ENCODE results near the gene STOML3.

STOML3 gene

DNA sequence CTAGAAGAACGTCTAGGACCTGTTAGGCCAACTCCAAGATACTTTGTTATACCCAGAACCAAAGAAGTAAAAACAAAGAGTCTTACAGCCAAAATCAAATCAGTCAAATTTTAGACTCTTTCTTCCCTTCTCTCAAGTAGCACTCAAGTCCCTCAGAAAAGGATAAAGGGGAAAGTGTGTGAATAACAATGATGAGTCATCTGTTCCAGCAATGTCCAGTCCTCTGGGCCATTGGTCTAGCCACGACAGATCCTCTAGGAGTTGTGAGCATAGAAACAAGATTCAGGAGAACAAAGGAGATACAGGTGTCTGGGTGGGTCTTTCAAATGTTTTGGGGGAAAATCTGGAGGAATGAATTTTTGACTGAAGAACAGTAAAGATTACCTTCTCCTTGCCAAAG lies 36.3 kb downstream of the STOML3 start:
- no peaks in the 10 kb centered on the region for H3K27me3 ChIP-seq (ENCODE audit: insufficient read depth, low read length)
- H3K9ac ChIP-seq (ENCODE audit: low read length), result no peak overlapping the region
- no peak overlapping the region for H3K27ac ChIP-seq (ENCODE audit: low read depth, low read length, poor library complexity, severe bottlenecking)
- H3K36me3 ChIP-seq (ENCODE audit: insufficient read depth, low read length), result no peaks in the 10 kb centered on the region
- H3K79me2 ChIP-seq (ENCODE audit: insufficient read depth, low read length), result no peaks in the 10 kb centered on the region
- no peaks in the 10 kb centered on the region for H4K20me1 ChIP-seq (ENCODE audit: insufficient read depth, low read length)
- H2AFZ ChIP-seq (ENCODE audit: low read length), result no peak overlapping the region
- no peaks in the 10 kb centered on the region for H3K9me3 ChIP-seq (ENCODE audit: low read length)
- TF ChIP-seq, protein P1, sequence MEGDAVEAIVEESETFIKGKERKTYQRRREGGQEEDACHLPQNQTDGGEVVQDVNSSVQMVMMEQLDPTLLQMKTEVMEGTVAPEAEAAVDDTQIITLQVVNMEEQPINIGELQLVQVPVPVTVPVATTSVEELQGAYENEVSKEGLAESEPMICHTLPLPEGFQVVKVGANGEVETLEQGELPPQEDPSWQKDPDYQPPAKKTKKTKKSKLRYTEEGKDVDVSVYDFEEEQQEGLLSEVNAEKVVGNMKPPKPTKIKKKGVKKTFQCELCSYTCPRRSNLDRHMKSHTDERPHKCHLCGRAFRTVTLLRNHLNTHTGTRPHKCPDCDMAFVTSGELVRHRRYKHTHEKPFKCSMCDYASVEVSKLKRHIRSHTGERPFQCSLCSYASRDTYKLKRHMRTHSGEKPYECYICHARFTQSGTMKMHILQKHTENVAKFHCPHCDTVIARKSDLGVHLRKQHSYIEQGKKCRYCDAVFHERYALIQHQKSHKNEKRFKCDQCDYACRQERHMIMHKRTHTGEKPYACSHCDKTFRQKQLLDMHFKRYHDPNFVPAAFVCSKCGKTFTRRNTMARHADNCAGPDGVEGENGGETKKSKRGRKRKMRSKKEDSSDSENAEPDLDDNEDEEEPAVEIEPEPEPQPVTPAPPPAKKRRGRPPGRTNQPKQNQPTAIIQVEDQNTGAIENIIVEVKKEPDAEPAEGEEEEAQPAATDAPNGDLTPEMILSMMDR (IDR thresholded peaks at IDR 0.05; ENCODE audit: low read length), result no peak
- no peak for TF ChIP-seq EZH2 (IDR thresholded peaks at IDR 0.05; ENCODE audit: borderline replicate concordance, low read length)
- H3K4me3 ChIP-seq (ENCODE audit: low read depth, low read length, poor library complexity, severe bottlenecking), result no peak overlapping the region
- no peaks in the 10 kb centered on the region for H3K9me2 ChIP-seq (ENCODE audit: low read depth, low read length)
- H3K4me1 ChIP-seq (ENCODE audit: insufficient read depth, low read length, severe bottlenecking), result no peaks in the 10 kb centered on the region
- no peaks in the 10 kb centered on the region for H3F3A ChIP-seq (ENCODE audit: insufficient read depth, low read length)
- H3K4me2 ChIP-seq (ENCODE audit: low read length), result no peak overlapping the region

DNA sequence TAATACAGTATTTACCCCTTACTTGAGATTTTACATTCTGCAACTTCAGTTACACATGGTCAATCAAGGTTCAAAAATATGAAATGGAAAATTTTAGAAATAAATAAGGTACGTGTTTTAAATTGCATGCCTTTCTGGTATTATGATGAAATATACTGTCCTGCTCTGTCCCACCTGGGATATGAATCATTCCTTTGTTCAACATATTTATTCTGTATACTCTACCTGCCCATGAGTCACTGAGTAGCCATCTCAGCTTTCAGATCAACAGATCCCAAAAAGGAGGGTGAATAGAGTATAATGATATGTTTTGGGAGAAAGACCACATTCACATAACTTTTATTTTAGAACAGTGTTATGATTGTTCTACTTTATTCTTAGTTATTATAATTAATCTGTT lies 37.8 kb downstream of the STOML3 start:
- Histone ChIP-seq H3K27me3 (ENCODE audit: insufficient read depth, low read length) (no peaks in the 10 kb centered on the region), H3K4me1 (ENCODE audit: insufficient read depth, low read length, severe bottlenecking) (no peaks in the 10 kb centered on the region), H3K9me3 (ENCODE audit: low read length) (no peaks in the 10 kb centered on the region), H3K4me3 (ENCODE audit: low read depth, low read length, poor library complexity, severe bottlenecking) (no peak overlapping the region), H3K27ac (ENCODE audit: low read depth, low read length, poor library complexity, severe bottlenecking) (no peak overlapping the region), H3K9ac (ENCODE audit: low read length) (no peak overlapping the region), H3K36me3 (ENCODE audit: insufficient read depth, low read length) (no peaks in the 10 kb centered on the region), H3K79me2 (ENCODE audit: insufficient read depth, low read length) (no peaks in the 10 kb centered on the region), H2AFZ (ENCODE audit: low read length) (no peak overlapping the region), H4K20me1 (ENCODE audit: insufficient read depth, low read length) (no peaks in the 10 kb centered on the region), H3K4me2 (ENCODE audit: low read length) (no peak overlapping the region), H3K9me2 (ENCODE audit: low read depth, low read length) (no peaks in the 10 kb centered on the region), H3F3A (ENCODE audit: insufficient read depth, low read length) (no peaks in the 10 kb centered on the region)
- TF ChIP-seq EZH2 (IDR thresholded peaks at IDR 0.05; ENCODE audit: borderline replicate concordance, low read length), result no peak
- TF ChIP-seq, protein P1 (IDR thresholded peaks at IDR 0.05; ENCODE audit: low read length), result no peak

- Histone ChIP-seq H3K79me2 (ENCODE audit: insufficient read depth, low read length) (no peaks in the 10 kb centered on the region), H3K9me2 (ENCODE audit: low read depth, low read length) (no peaks in the 10 kb centered on the region), H3K9me3 (ENCODE audit: low read length) (no peaks in the 10 kb centered on the region), H3K4me2 (ENCODE audit: low read length) (no peak overlapping the region), H3F3A (ENCODE audit: insufficient read depth, low read length) (no peaks in the 10 kb centered on the region), H3K4me1 (ENCODE audit: insufficient read depth, low read length, severe bottlenecking) (no peaks in the 10 kb centered on the region), H3K36me3 (ENCODE audit: insufficient read depth, low read length) (no peaks in the 10 kb centered on the region), H3K9ac (ENCODE audit: low read length) (no peak overlapping the region), H2AFZ (ENCODE audit: low read length) (no peak overlapping the region), H3K27ac (ENCODE audit: low read depth, low read length, poor library complexity, severe bottlenecking) (no peak overlapping the region), H3K27me3 (ENCODE audit: insufficient read depth, low read length) (no peaks in the 10 kb centered on the region), H3K4me3 (ENCODE audit: low read depth, low read length, poor library complexity, severe bottlenecking) (no peak overlapping the region), H4K20me1 (ENCODE audit: insufficient read depth, low read length) (no peaks in the 10 kb centered on the region)
- TF ChIP-seq, protein P1 (IDR thresholded peaks at IDR 0.05; ENCODE audit: low read length), result no peak
- no peak for TF ChIP-seq EZH2 (IDR thresholded peaks at IDR 0.05; ENCODE audit: borderline replicate concordance, low read length)
Observed at GRCh38 chr13:38951525-38952313, 38.9 kb downstream of the STOML3 start.

All from OCI-LY1 (cell line).